Tibial nerve (tissue), 4 donors: Measurements from ENCODE around the gene RPS6KA3.
"Not testable (repeated sequence)": the region's sequence is repeated elsewhere in the genome, so short reads cannot be mapped to it uniquely, and the experiment has no call there.

Experiments
- EP300 ChIP-seq, 2 donors: sonication (generic); formaldehyde crosslinking; IDR thresholded peaks; one replicate each; pipeline ENCODE4 v1.6.1; 2017; ENCODE audit warnings: antibody characterized with exemption in 2 of 2, mild to moderate bottlenecking in 1 of 2
- POLR2A ChIP-seq, 2 donors: fragments of 450-650 bp; IDR thresholded peaks; one replicate each; pipeline ENCODE4 v1.6.1; 2017; ENCODE audit warnings: antibody characterized with exemption in 2 of 2, mild to moderate bottlenecking in 2 of 2, moderate library complexity in 2 of 2
- TF ChIP-seq, protein P1 (sequence below), 5 experiments: fragments of 200-600 bp in 3 of 5; fragments of 450-650 bp in 2 of 5; sonication (generic) in 3 of 5; IDR thresholded peaks; one replicate each; pipeline ENCODE4 v1.5.1; 2016 to 2019; ENCODE audit warnings: antibody characterized with exemption in 5 of 5, mild to moderate bottlenecking in 3 of 5, moderate library complexity in 2 of 5

DNA sequence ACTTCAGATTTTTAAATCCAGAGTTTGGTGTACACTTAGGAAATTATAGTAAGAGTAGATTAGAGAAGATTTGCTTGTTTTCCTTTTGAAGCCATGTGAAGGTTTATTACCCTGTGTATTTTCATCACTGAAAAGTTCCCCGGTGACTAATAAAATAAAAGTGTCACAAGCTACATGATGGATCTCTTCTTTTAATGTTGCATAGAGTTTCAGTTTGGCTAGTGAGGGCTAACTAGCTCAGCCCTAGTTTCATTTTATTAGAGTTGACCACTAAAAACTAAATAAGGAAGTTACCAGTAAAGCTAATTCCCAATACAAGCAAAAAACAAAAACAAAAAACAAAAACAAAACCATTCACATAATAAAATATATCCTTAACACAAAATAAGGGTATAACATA lies 139.9 kb downstream of the RPS6KA3 start:
- TF ChIP-seq POLR2A, EP300 (IDR thresholded peaks at IDR 0.05): not testable (repeated sequence)
- TF ChIP-seq, protein P1, sequence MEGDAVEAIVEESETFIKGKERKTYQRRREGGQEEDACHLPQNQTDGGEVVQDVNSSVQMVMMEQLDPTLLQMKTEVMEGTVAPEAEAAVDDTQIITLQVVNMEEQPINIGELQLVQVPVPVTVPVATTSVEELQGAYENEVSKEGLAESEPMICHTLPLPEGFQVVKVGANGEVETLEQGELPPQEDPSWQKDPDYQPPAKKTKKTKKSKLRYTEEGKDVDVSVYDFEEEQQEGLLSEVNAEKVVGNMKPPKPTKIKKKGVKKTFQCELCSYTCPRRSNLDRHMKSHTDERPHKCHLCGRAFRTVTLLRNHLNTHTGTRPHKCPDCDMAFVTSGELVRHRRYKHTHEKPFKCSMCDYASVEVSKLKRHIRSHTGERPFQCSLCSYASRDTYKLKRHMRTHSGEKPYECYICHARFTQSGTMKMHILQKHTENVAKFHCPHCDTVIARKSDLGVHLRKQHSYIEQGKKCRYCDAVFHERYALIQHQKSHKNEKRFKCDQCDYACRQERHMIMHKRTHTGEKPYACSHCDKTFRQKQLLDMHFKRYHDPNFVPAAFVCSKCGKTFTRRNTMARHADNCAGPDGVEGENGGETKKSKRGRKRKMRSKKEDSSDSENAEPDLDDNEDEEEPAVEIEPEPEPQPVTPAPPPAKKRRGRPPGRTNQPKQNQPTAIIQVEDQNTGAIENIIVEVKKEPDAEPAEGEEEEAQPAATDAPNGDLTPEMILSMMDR (IDR thresholded peaks at IDR 0.05) = not testable (repeated sequence)
